ENCODE results near the gene NEMP1. TPM values are rescaled to one million over a fixed set of nuclear protein-coding genes. Genes with fewer than 3 reads are reported as not detected.
"Not testable (repeated sequence)": the region's sequence is repeated elsewhere in the genome, so short reads cannot be mapped to it uniquely, and the experiment has no call there.

The NEMP1 gene
- total RNA-seq, 6 experiments from 2014 or later = 3.8 to 6.2 (median 4.8) TPM

DNA sequence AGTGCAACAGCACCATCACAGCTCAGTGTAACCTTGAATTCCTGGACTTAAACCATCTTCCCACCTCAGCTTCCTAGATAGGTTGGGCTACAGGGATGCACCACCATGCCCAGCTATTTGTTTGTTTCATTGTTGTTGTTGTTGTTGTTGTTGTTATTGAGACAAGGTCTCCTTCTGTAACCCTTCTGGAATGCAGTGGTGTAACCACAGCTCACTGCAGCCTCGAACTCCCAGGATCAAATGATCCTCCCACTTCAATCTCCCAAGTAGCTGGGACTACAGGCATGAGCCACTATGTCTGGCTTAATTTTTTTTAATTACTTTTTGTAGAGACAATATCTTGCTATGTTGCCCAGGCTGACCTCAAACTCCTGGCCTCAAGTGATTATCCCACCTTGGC lies 1.2 kb upstream of the NEMP1 start:
- H3K36me3 ChIP-seq = no peaks in the 10 kb centered on the region
- H3K27me3 ChIP-seq = no peaks in the 10 kb centered on the region
- no peak for DNase-seq
- H3K4me1 ChIP-seq = peaks cover 0 to 9% (median 3%) of the 10 kb centered on the region in 4 donors
- intact Hi-C loops (cut with DNase I) = no loop called here
- TF ChIP-seq, protein P1, sequence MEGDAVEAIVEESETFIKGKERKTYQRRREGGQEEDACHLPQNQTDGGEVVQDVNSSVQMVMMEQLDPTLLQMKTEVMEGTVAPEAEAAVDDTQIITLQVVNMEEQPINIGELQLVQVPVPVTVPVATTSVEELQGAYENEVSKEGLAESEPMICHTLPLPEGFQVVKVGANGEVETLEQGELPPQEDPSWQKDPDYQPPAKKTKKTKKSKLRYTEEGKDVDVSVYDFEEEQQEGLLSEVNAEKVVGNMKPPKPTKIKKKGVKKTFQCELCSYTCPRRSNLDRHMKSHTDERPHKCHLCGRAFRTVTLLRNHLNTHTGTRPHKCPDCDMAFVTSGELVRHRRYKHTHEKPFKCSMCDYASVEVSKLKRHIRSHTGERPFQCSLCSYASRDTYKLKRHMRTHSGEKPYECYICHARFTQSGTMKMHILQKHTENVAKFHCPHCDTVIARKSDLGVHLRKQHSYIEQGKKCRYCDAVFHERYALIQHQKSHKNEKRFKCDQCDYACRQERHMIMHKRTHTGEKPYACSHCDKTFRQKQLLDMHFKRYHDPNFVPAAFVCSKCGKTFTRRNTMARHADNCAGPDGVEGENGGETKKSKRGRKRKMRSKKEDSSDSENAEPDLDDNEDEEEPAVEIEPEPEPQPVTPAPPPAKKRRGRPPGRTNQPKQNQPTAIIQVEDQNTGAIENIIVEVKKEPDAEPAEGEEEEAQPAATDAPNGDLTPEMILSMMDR (IDR thresholded peaks at IDR 0.05) = no peak
- no peak for TF ChIP-seq POLR2A (IDR thresholded peaks at IDR 0.05)
- 89% methylated on average over 1 of the region's 1 CpG for WGBS (ENCODE audit: insufficient coverage, low coverage, low lambda C conversion rate, missing lambda C conversion rate)
- no peak for ATAC-seq
- no peak overlapping the region for H3K27ac ChIP-seq
- H3K9me3 ChIP-seq = no peaks in the 10 kb centered on the region
- no peak overlapping the region for H3K4me3 ChIP-seq

DNA sequence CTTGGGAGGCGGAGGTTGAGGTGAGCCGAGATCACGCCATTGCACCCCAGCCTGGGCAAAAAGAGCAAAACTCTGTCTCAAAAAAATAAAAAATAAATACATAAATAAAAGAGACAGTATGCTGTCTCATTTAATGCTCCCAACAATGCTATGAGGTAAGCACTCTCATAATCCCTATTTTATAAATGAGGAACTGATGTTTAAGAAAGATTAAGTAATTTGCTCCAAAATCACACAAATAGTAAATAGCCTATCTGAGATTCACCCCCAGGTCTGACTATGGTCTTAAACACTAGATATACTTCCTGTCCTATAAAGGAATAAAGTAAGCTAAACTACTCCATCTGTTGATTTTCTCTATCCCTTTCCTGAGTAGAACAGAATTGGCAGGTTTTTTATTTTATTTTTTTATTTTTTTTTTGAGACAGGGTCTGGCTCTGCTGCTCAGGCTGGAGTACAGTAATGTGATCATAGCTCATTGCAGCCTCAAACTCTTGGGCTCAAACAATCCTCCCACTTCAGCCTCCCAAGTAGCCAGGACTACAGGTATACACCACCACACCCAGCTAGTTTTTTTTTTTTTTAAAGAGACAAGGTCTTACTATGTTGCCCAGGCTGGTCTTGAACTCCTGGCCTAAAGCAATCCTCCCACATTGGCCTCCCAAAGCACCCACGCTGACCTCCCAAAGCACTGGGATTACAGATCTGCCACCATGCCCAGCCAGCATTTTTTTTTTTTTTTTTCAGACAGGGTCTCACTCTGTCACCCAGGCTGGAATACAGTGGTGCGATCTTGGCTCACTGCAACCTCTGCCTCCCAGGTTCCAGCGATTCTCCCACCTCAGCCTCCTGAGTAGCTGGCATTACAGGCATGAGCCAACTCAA lies 4.8 kb downstream of the NEMP1 start:
- intact Hi-C loops (cut with DNase I) = loop anchor here in 1 of 2 donors (5.0 kb wide), 1 partner anchor 33 kb away; no protein-coding TSS in a partner anchor
- not testable (repeated sequence) for H3K36me3 ChIP-seq, H3K9me3 ChIP-seq, H3K27me3 ChIP-seq, DNase-seq, H3K4me3 ChIP-seq, H3K27ac ChIP-seq, ATAC-seq
- peaks cover 0 to 18% (median 3%) of the 10 kb centered on the region in 4 donors for H3K4me1 ChIP-seq
- 94% methylated on average over 6 of the region's 6 CpGs for WGBS (ENCODE audit: insufficient coverage, low coverage, low lambda C conversion rate, missing lambda C conversion rate)

DNA sequence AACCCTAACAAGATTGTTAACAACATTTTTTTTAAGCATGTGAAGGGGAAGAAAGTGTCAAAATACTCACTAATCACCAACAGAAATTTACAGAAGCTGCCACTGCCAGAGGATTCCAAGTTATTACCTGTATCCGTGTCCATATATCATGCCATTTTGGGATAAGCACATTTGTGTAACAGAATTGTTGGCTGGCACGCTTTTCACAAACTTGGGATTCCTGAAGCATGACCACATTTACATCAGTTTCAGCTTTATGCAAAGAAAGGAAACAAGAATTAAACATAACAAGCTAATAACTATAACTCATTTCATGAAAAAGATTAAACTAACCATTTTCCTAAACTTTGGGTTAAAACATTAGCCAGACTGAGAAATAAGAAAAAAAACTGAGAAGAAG lies 5.9 kb downstream of the NEMP1 start:
- H3K27ac ChIP-seq = no peak overlapping the region
- intact Hi-C loops (cut with DNase I) = loop anchor here in 1 of 2 donors (5.0 kb wide), 1 partner anchor 35 kb away; no protein-coding TSS in a partner anchor
- peaks cover 0 to 13% (median 0%) of the 10 kb centered on the region in 4 donors for H3K4me1 ChIP-seq

DNA sequence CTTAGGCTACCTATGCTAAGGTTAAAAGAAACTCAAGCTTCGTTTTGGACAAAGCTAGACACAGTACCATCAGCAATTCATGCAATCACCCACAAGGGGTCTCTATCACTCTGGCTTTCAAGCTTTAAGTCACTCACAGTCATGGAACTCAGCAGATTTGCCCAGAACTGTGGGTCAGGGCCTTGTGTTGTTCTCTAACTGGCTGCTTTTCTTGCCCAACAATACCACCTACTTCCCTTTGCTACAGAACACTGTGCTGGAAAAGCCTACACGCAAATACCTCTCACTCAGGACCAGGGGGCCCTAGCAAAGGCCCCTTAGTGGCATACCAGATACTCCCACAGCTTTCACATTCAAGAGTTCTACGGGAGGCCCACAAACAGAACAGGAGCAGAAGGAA lies 9.1 kb downstream of the NEMP1 start:
- ATAC-seq (peak; percentile 98 to 99 (median 98)), DNase-seq (peak in 2 of 3 donors; percentile 37 to 75)
- Histone ChIP-seq H3K36me3 (peaks cover 0 to 8% (median 0%) of the 10 kb centered on the region in 4 donors), H3K4me3 (no peak overlapping the region), H3K4me1 (peaks cover 0 to 9% (median 0%) of the 10 kb centered on the region in 4 donors), H3K27me3 (no peaks in the 10 kb centered on the region), H3K27ac (peak overlapping the region; percentile 52 to 70 (median 70)), H3K9me3 (no peaks in the 10 kb centered on the region)
- intact Hi-C loops (cut with DNase I) = loop anchor here in 1 of 2 donors (5.0 kb wide), 2 partner anchors 43 to 57 kb away; partner anchors contain the start of gene STAT6
- no peak for TF ChIP-seq POLR2A (IDR thresholded peaks at IDR 0.05)
- TF ChIP-seq, protein P1 (IDR thresholded peaks at IDR 0.05) = peak; percentile 87 to 97 (median 93)
- WGBS (ENCODE audit: insufficient coverage, low coverage, low lambda C conversion rate, missing lambda C conversion rate) = 6% methylated on average over 3 of the region's 3 CpGs

More for the DNA sequence above, 5.9 kb downstream of the NEMP1 start:
- DNase-seq (no peak), ATAC-seq (no peak)
- H3K36me3 ChIP-seq = peaks cover 0 to 8% (median 0%) of the 10 kb centered on the region in 4 donors
- no peak overlapping the region for H3K4me3 ChIP-seq
- H3K27me3 ChIP-seq = no peaks in the 10 kb centered on the region
- TF ChIP-seq, protein P1 (IDR thresholded peaks at IDR 0.05) = no peak
- TF ChIP-seq POLR2A (IDR thresholded peaks at IDR 0.05) = no peak
- H3K9me3 ChIP-seq = no peaks in the 10 kb centered on the region
- 78% methylated on average over 2 of the region's 2 CpGs for WGBS (ENCODE audit: insufficient coverage, low coverage, low lambda C conversion rate, missing lambda C conversion rate)

DNA sequence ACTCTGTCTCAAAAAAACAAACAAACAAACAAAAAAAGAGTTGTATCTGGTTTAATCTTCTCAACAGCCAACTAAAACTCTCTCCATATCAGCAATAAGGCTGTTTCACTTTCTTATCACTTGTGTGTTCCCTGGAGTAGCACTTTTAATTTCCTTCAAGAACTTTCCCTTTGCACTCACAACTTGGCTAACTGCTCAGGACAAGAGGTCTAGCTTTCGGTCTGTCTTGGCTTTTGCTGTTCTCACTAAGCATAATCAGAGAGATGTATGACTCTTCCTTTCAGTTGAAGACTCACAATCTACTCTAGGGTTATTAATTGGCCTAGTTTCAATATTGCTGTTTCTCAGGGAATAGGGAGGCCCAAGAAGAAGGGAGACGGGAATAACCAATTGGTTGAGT lies 12.3 kb downstream of the NEMP1 start:
- TF ChIP-seq, protein P1 (IDR thresholded peaks at IDR 0.05) = no peak
- TF ChIP-seq POLR2A (IDR thresholded peaks at IDR 0.05) = no peak
- H3K4me3 ChIP-seq = no peak overlapping the region
- no peaks in the 10 kb centered on the region for H3K9me3 ChIP-seq
- H3K27ac ChIP-seq = no peak overlapping the region
- 53% methylated on average over 2 of the region's 2 CpGs for WGBS (ENCODE audit: insufficient coverage, low coverage, low lambda C conversion rate, missing lambda C conversion rate)
- intact Hi-C loops (cut with DNase I) = loop anchor here in 1 of 2 donors (5.0 kb wide), 2 partner anchors 46 to 54 kb away; partner anchors contain the start of gene STAT6
- peaks cover 0 to 8% (median 0%) of the 10 kb centered on the region in 4 donors for H3K36me3 ChIP-seq
- ATAC-seq = no peak
- peaks cover 0 to 9% (median 0%) of the 10 kb centered on the region in 4 donors for H3K4me1 ChIP-seq
- DNase-seq = no peak
- no peaks in the 10 kb centered on the region for H3K27me3 ChIP-seq

Measured in right lobe of liver (tissue), 6 donors.